ENCODE results near the gene LGALS1. TPM values are rescaled to one million over a fixed set of nuclear protein-coding genes. Genes with fewer than 3 reads are reported as not detected.

Gene LGALS1
- polyA plus RNA-seq, 1 of the 3 experiments (the other 2 are of a cell fraction) = 12,045 TPM

GRCh38 chr22:37639771-37640590 is 35.5 kb upstream of the LGALS1 start:
- peaks cover 7% of the 10 kb centered on the region; the same call in 1 of the 2 replicates for H3K79me2 ChIP-seq (ENCODE audit: insufficient read depth)
- WGBS (ENCODE audit: low lambda C conversion rate) = 4% methylated on average over 11 of the region's 27 CpGs
- peak overlapping the region in 1 of 2 experiments; percentile 68; a peak in 2 of 4 replicates for H3K27ac ChIP-seq (ENCODE audit: low read depth in 2 of 2, low read length in 1 of 2)
- H3K9ac ChIP-seq = peak overlapping the region; percentile 73
- H3K27me3 ChIP-seq (ENCODE audit: insufficient read depth) = no peaks in the 10 kb centered on the region
- no peaks in the 10 kb centered on the region for H3K9me3 ChIP-seq
- H3F3A ChIP-seq (replicated peaks; ENCODE audit: insufficient read depth) = peaks cover 4% of the 10 kb centered on the region
- H3K4me3 ChIP-seq (ENCODE audit: low read depth in 2 of 2, low read length in 1 of 2) = peak overlapping the region; percentile 66 to 77
- peaks cover 4 to 6% of the 10 kb centered on the region in 2 experiments for H3K36me3 ChIP-seq (replicated peaks in 1 of 2; ENCODE audit: control insufficient read depth in 1 of 2, insufficient read depth in 2 of 2, low read length in 1 of 2)
- CTCF ChIA-PET = interaction anchor here (1.0 to 34.3 kb wide), 5 partner anchors 13 to 177 kb away, joined by 3 to 898 read pairs (median 3); partner anchors contain the start of genes LGALS1, NOL12 and PDXP
- peak overlapping the region; percentile 98 for H3K4me2 ChIP-seq
- TF ChIP-seq EZH2phosphoT487 (IDR thresholded peaks at IDR 0.05; ENCODE audit: borderline replicate concordance, low read depth) = no peak
- no peak for TF ChIP-seq RCOR1 (IDR thresholded peaks at IDR 0.05; ENCODE audit: low read length)
- TF ChIP-seq RFX5 (IDR thresholded peaks at IDR 0.05; ENCODE audit: low read length) = no peak
- TF ChIP-seq, protein P1, sequence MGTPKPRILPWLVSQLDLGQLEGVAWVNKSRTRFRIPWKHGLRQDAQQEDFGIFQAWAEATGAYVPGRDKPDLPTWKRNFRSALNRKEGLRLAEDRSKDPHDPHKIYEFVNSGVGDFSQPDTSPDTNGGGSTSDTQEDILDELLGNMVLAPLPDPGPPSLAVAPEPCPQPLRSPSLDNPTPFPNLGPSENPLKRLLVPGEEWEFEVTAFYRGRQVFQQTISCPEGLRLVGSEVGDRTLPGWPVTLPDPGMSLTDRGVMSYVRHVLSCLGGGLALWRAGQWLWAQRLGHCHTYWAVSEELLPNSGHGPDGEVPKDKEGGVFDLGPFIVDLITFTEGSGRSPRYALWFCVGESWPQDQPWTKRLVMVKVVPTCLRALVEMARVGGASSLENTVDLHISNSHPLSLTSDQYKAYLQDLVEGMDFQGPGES (IDR thresholded peaks at IDR 0.05; ENCODE audit: low read depth, low read length) = no peak
- TF ChIP-seq GATA2 (CRISPR knock-in tag; IDR thresholded peaks at IDR 0.05) = no peak
- TF ChIP-seq EP300 (IDR thresholded peaks at IDR 0.05; ENCODE audit: borderline replicate concordance in 1 of 2, low read depth in 1 of 2, low read length in 1 of 2) = no peak
- TF ChIP-seq TCF12 (IDR thresholded peaks at IDR 0.05) = no peak
- no peak for TF ChIP-seq NRF1 (IDR thresholded peaks at IDR 0.05; ENCODE audit: low read depth, low read length)
- POLR2A ChIA-PET = interaction anchor here (0.5 kb wide), 1 partner anchor 12 kb away, joined by 4 read pairs; no protein-coding TSS in a partner anchor
- H4K20me1 ChIP-seq (ENCODE audit: insufficient read depth) = 0 out of 2 replicates have a peak, but pooled peaks cover 4% of the 10 kb centered on the region
- peak; percentile 77 for DNase-seq
- no peaks in the 10 kb centered on the region for H3K9me2 ChIP-seq
- peaks cover 7 to 46% of the 10 kb centered on the region in 2 experiments; a peak in 3 of 4 replicates for H3K4me1 ChIP-seq (ENCODE audit: control insufficient read depth in 1 of 2, insufficient read depth in 2 of 2, low read depth in 1 of 2, low read length in 1 of 2)
- peak overlapping the region; percentile 82; the same call in 1 of the 2 replicates for H2AFZ ChIP-seq (ENCODE audit: low read depth)

DNA sequence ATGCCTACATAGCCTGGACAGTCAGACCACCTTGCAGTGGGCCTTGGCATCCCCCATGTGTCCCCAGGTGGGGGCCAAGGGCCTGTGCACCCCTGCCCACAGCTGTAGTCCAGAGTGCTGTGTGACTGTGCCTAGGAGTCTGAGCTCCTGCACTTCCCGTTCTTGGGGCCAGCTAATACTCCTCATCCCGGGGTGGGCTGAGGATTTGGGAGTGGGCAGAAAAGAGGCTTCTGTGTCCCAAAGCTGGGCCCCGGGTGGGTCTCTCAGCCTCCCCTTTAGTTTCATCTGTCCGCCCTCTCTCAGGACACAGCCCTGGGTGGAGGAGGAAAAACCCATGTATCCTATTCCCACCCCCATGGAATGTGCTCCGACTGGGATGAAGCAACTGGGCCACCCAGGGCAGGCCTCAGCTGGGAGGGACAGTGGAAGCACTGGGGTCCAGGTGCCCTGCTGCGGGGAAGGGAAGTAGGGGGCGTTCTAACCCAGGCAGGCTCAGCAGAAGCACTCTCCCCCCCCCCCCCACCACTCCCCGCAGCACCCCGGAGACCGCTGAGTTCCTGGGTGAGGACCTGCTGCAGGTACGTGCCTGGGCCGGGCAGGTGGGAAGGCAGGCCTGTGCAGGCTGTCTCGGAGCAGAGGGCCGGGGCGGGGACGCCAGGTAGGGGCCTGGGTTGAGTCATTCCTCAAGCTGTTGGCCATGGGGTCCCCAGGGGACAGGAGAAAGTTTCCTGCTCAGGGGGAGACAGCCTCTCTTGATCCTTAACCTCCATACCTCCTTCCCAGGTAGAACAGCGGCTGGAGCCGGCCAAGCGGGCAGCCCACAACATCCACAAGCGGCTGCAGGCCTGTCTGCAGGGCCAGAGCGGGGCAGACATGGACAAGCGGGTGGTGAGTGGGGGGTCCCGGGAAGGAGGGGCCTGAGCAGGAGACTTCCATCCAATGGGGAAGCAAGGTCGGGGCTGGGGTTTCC is 34.6 kb upstream of the LGALS1 start:
- Histone ChIP-seq H3K27me3 (ENCODE audit: insufficient read depth) (no peaks in the 10 kb centered on the region), H3K9ac (peak overlapping the region; percentile 73; the same call in 1 of the 2 replicates), H3K27ac (ENCODE audit: low read depth in 2 of 2, low read length in 1 of 2) (peak overlapping the region in 1 of 2 experiments; percentile 44; a peak in 1 of 4 replicates), H4K20me1 (ENCODE audit: insufficient read depth) (0 out of 2 replicates have a peak, but pooled peaks cover 4% of the 10 kb centered on the region), H3K4me2 (peak overlapping the region; percentile 98), H3K4me3 (ENCODE audit: low read depth in 2 of 2, low read length in 1 of 2) (peak overlapping the region; percentile 66 to 77), H2AFZ (ENCODE audit: low read depth) (no peak overlapping the region), H3K36me3 (replicated peaks in 1 of 2; ENCODE audit: control insufficient read depth in 1 of 2, insufficient read depth in 2 of 2, low read length in 1 of 2) (peaks cover 4 to 8% of the 10 kb centered on the region in 2 experiments), H3K9me2 (no peaks in the 10 kb centered on the region), H3F3A (replicated peaks; ENCODE audit: insufficient read depth) (peaks cover 4% of the 10 kb centered on the region), H3K79me2 (ENCODE audit: insufficient read depth) (peaks cover 7% of the 10 kb centered on the region; the same call in 1 of the 2 replicates), H3K9me3 (no peaks in the 10 kb centered on the region), H3K4me1 (ENCODE audit: control insufficient read depth in 1 of 2, insufficient read depth in 2 of 2, low read depth in 1 of 2, low read length in 1 of 2) (peaks cover 4 to 41% of the 10 kb centered on the region in 2 experiments; a peak in 2 of 4 replicates)
- ChIA-PET POLR2A (interaction anchor here (2.7 kb wide), 1 partner anchor 17 kb away, joined by 21 read pairs; the partner anchor contains the start of gene PDXP), CTCF (interaction anchor here (1.1 to 34.3 kb wide), 7 partner anchors 11 to 177 kb away, joined by 3 to 898 read pairs (median 45); partner anchors contain the start of genes LGALS1, NOL12, PDXP and TRIOBP)
- TF ChIP-seq RXRA (IDR thresholded peaks at IDR 0.05; ENCODE audit: borderline replicate concordance, low read depth) (no peak), JUND (IDR thresholded peaks at IDR 0.05) (no peak), RCOR1 (IDR thresholded peaks at IDR 0.05; ENCODE audit: low read length) (no peak), EZH2phosphoT487 (IDR thresholded peaks at IDR 0.05; ENCODE audit: borderline replicate concordance, low read depth) (no peak), GATA2 (CRISPR knock-in tag; IDR thresholded peaks at IDR 0.05) (no peak), FOXM1 (IDR thresholded peaks at IDR 0.05; ENCODE audit: low read depth) (no peak), YY1 (IDR thresholded peaks at IDR 0.05; ENCODE audit: low read depth) (no peak), FOSL2 (IDR thresholded peaks at IDR 0.05; ENCODE audit: borderline replicate concordance, low read depth) (no peak), GABPA (IDR thresholded peaks at IDR 0.05; ENCODE audit: low read depth) (no peak), NFIC (IDR thresholded peaks at IDR 0.05; ENCODE audit: borderline replicate concordance) (no peak), EP300 (IDR thresholded peaks at IDR 0.05; ENCODE audit: borderline replicate concordance in 1 of 2, low read depth in 1 of 2, low read length in 1 of 2) (no peak), MAX (IDR thresholded peaks at IDR 0.05; ENCODE audit: low read depth) (no peak), RFX5 (IDR thresholded peaks at IDR 0.05; ENCODE audit: low read length) (no peak), SMC3 (IDR thresholded peaks at IDR 0.05; ENCODE audit: low read depth, low read length) (no peak), TCF12 (IDR thresholded peaks at IDR 0.05) (no peak), FOXJ3 (CRISPR knock-in tag; IDR thresholded peaks at IDR 0.05) (no peak), RAD21 (IDR thresholded peaks at IDR 0.05; ENCODE audit: low read length) (no peak)
- WGBS (ENCODE audit: low lambda C conversion rate) = 90% methylated on average over 15 of the region's 24 CpGs
- no peak for DNase-seq
